GM12872 (cell line): ENCODE data around the gene ZNF418.

Source experiments
- CTCF ChIP-seq: IDR thresholded peaks from 3 replicates; pipeline ENCODE4 v1.5.1; 2011; ENCODE audit warnings: low read depth, mild to moderate bottlenecking, low read length, moderate library complexity; ENCODE audit not compliant: insufficient read depth

Gene ZNF418

GRCh38 chr19:57934820-57935665, at the start of gene ZNF418:
Gene ZNF418 (minus strand): TSS chr19:57935402. CDS start chr19:57933822, 1,580 bp downstream.
- no peak for TF ChIP-seq CTCF

GRCh38 chr19:57978586-57979289, 43.5 kb upstream of the ZNF418 start:
- TF ChIP-seq CTCF: no peak

GRCh38 chr19:57974434-57974833, 39.2 kb upstream of the ZNF418 start, which contains the start of gene C19orf18:
Gene C19orf18 (minus strand): TSS chr19:57974534. CDS start chr19:57974432, 102 bp downstream.
- TF ChIP-seq CTCF: no peak

- TF ChIP-seq CTCF: no peak
These were observed 29.6 kb upstream of the ZNF418 start for GRCh38 chr19:57964761-57965160.

GRCh38 chr19:57961785-57962184, 26.6 kb upstream of the ZNF418 start:
- no peak for TF ChIP-seq CTCF

- no peak for TF ChIP-seq CTCF
These were observed 19.8 kb upstream of the ZNF418 start for GRCh38 chr19:57954996-57955395.

GRCh38 chr19:57949702-57950101, 14.5 kb upstream of the ZNF418 start:
- no peak for TF ChIP-seq CTCF
